Stimulated activated naive B cell treated with anti-CD40 and anti-IgM and Interleukin-4, amounts not matched to agents 10 μg/mL and 1 μg/mL and 100 μg/mL, for 72 hours (primary cell): Measurements from ENCODE around the gene TRMT10C.
"Not testable (repeated sequence)": the region's sequence is repeated elsewhere in the genome, so short reads cannot be mapped to it uniquely, and the experiment has no call there.

ENCODE experiments used
- ATAC-seq, 2 donors: fragments of 150-1000 bp; cut with Tn5 transposase; replicated peaks; 2 replicates each; pipeline ENCODE4 v1.10.0; 2021; ENCODE audit warnings: moderate library complexity in 1 of 2
- DNase-seq: peaks from one replicate; pipeline ENCODE4 v3.0.0; 2021
- H3K27ac Mint-ChIP-seq: one replicate; pipeline ENCODE4 v1.8.0; 2022; ENCODE audit warnings: mild to moderate bottlenecking, mixed read lengths
- H3K27me3 Mint-ChIP-seq, 2 donors: one replicate each; pipeline ENCODE4 v1.8.0; 2022; ENCODE audit warnings: mixed read lengths in 2 of 2
- H3K36me3 Mint-ChIP-seq, 2 donors: one replicate each; pipeline ENCODE4 v1.8.0; 2022; ENCODE audit warnings: mixed read lengths in 2 of 2, mild to moderate bottlenecking in 1 of 2
- H3K4me1 Mint-ChIP-seq, 2 donors: one replicate each; pipeline ENCODE4 v1.8.0; 2022; ENCODE audit warnings: mixed read lengths in 2 of 2, mild to moderate bottlenecking in 1 of 2
- H3K4me3 Mint-ChIP-seq, 2 donors: one replicate each; pipeline ENCODE4 v1.8.0; 2022; ENCODE audit warnings: mild to moderate bottlenecking in 2 of 2, mixed read lengths in 2 of 2, moderate library complexity in 1 of 2
- H3K9me3 Mint-ChIP-seq, 2 donors: one replicate each; pipeline ENCODE4 v1.8.0; 2022; ENCODE audit warnings: mixed read lengths in 2 of 2, mild to moderate bottlenecking in 1 of 2

Gene TRMT10C

GRCh38 chr3:101571028-101571895 is 9.6 kb downstream of the TRMT10C start:
- ATAC-seq (no peak), DNase-seq (no peak)
- Mint-ChIP-seq H3K4me3 (no peak overlapping the region), H3K9me3 (no peaks in the 10 kb centered on the region), H3K4me1 (peaks cover 10 to 24% of the 10 kb centered on the region in 2 donors), H3K27ac (no peak overlapping the region), H3K27me3 (no peaks in the 10 kb centered on the region), H3K36me3 (peaks cover 14 to 28% of the 10 kb centered on the region in 2 donors)

DNA sequence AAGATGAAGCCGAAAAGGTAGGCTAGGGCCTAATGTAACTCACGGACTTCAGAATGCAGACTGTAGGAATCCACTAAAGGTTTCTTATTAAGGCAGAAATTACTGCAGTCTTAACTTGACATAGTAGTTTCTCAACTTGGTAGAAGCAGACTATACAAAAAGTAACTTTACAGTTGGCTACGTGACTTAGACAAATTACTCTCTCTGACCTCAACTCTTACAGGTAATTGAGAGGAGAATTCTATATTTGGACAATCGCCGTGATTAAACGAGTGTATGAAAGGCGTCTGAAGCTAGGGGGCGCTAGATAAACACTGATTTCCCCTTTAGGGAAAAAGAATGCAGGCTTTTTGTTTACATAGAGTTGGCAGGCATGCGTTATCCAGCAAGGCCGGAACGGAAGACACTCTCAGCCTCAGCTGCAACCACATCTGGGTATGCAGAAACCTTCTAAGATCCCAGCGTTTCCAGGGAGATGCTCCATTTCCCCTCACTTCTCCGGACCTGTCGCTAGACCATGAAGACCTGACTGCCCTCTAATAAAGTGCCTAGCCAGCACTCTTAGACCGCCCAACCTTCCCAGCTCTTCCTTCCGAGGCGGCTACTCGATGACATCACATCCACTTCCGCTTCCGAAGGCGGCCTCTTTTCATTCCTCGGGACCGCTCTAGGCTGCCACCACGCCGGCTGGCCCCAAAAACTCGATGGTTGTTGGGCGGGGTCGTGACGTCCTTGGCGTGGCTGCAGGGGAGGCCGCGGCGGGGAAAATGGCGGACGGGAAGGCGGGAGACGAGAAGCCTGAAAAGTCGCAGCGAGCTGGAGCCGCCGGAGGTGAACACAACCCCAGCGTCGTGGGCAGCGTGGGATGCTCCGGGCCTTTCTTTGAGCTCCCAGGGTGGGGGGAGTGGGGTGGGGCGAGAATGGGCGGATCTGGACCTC is 12.1 kb downstream of the TRMT10C start, which contains the start of gene PCNP:
TSS of gene PCNP (plus strand) at position 732 of the 939 bp plus-strand sequence. CDS start at position 768, 36 bp downstream.
- ATAC-seq, result peak; percentile 90 to 91
- Mint-ChIP-seq H3K27ac (peak within 1 kb of the TSS; percentile 97), H3K4me1 (peaks cover 15 to 41% of the 10 kb centered on the region in 2 donors), H3K36me3 (peaks cover 6 to 9% of the 10 kb centered on the region in 2 donors), H3K9me3 (no peaks in the 10 kb centered on the region), H3K27me3 (no peaks in the 10 kb centered on the region), H3K4me3 (peak within 1 kb of the TSS; percentile 91 to 99)
- peak; percentile 99 for DNase-seq

GRCh38 chr3:101574388-101575112 is 12.9 kb downstream of the TRMT10C start:
- H3K36me3 Mint-ChIP-seq, result peaks cover 8 to 9% of the 10 kb centered on the region in 2 donors
- peak overlapping the region; percentile 97 for H3K27ac Mint-ChIP-seq
- peak; percentile 64 to 65 for ATAC-seq
- peaks cover 17 to 40% of the 10 kb centered on the region in 2 donors for H3K4me1 Mint-ChIP-seq
- H3K27me3 Mint-ChIP-seq, result no peaks in the 10 kb centered on the region
- H3K4me3 Mint-ChIP-seq, result peak overlapping the region; percentile 91 to 99
- DNase-seq, result peak; percentile 49
- H3K9me3 Mint-ChIP-seq, result no peaks in the 10 kb centered on the region

DNA sequence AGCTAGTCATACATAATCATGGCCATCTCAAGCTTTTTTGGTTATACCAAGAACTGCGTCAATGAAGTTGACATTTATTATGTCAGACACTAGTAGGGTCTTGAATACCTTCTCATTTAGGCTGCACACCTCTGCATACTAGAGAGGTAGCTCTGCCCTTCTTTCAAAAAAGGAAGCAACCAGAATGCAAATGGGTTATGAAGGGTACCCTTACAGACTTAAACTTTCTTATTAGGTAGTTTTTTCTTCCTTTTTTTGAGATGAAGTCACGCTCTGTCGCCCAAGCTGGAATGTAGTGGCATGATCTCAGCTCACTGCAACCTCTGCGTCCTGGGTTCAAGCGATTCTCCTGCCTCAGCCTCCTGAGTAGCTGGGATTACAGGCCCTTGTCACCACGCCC is 15.6 kb downstream of the TRMT10C start:
- no peak overlapping the region for H3K4me3 Mint-ChIP-seq
- peaks cover 19 to 45% of the 10 kb centered on the region in 2 donors for H3K4me1 Mint-ChIP-seq

DNA sequence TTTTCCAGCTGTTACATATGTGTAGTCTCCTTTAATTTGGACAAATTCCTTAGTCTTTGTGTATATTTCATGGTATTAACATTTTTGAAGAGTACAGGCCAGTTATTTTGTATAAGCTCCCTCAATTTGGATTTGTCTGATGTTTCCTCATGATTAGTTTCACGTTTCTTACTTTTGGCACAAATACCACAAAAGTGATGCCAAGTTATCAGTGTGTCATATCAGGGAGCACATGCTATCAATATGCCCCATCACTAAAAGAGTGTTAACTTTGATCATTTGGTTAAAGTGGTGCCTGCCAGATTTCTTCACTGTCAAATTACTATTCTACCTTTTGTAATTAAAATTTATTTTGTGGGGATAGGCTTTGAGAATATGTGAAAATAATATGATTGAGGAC is 26.9 kb downstream of the TRMT10C start:
- Mint-ChIP-seq H3K4me1 (peaks cover 6 to 17% of the 10 kb centered on the region in 2 donors), H3K36me3 (peaks cover 19 to 43% of the 10 kb centered on the region in 2 donors), H3K4me3 (no peak overlapping the region), H3K27me3 (no peaks in the 10 kb centered on the region), H3K27ac (no peak overlapping the region), H3K9me3 (no peaks in the 10 kb centered on the region)
- DNase-seq (no peak), ATAC-seq (no peak)

More for the DNA sequence above, 15.6 kb downstream of the TRMT10C start:
- no peak for DNase-seq
- H3K9me3 Mint-ChIP-seq, result no peaks in the 10 kb centered on the region
- ATAC-seq, result no peak
- H3K27ac Mint-ChIP-seq, result peak overlapping the region; percentile 14
- peaks cover 14 to 17% of the 10 kb centered on the region in 2 donors for H3K36me3 Mint-ChIP-seq
- no peaks in the 10 kb centered on the region for H3K27me3 Mint-ChIP-seq

GRCh38 chr3:101591071-101591470 is 29.4 kb downstream of the TRMT10C start:
- no peak overlapping the region for H3K4me3 Mint-ChIP-seq
- no peaks in the 10 kb centered on the region for H3K9me3 Mint-ChIP-seq
- peaks cover 4 to 8% of the 10 kb centered on the region in 2 donors for H3K4me1 Mint-ChIP-seq
- no peak for DNase-seq
- no peak for ATAC-seq
- H3K27ac Mint-ChIP-seq, result no peak overlapping the region
- peaks cover 17 to 36% of the 10 kb centered on the region in 2 donors for H3K36me3 Mint-ChIP-seq
- H3K27me3 Mint-ChIP-seq, result no peaks in the 10 kb centered on the region

GRCh38 chr3:101602731-101603130 is 41.1 kb downstream of the TRMT10C start:
- Mint-ChIP-seq H3K4me1 (no peaks in the 10 kb centered on the region), H3K4me3 (no peak overlapping the region), H3K27me3 (no peaks in the 10 kb centered on the region), H3K9me3 (no peaks in the 10 kb centered on the region), H3K27ac (no peak overlapping the region), H3K36me3 (peaks cover 7 to 28% of the 10 kb centered on the region in 2 donors)
- DNase-seq, result no peak
- ATAC-seq, result no peak

DNA sequence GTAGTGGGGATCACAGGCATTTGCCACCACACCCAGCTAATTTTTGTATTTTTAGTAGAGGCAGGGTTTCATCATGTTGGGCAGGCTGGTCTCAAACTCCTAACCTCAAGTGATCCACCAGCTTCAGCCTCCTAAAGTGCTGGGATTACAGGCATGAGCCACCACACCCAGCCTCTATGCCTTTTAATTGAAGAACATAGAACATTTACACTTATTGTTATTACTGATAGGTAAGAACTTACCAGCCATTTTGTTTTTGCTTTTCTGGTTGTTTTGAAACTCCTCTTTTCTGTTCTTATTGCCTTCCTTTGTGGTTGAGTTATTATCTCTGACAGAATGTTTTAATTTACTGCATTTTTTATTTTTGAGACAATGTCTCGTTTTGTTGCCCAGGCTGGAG is 41.5 kb downstream of the TRMT10C start:
- H3K4me3 Mint-ChIP-seq, result no peak overlapping the region
- ATAC-seq (no peak), DNase-seq (no peak)
- H3K27ac Mint-ChIP-seq, result no peak overlapping the region
- no peaks in the 10 kb centered on the region for H3K27me3 Mint-ChIP-seq
- H3K4me1 Mint-ChIP-seq, result no peaks in the 10 kb centered on the region
- no peaks in the 10 kb centered on the region for H3K9me3 Mint-ChIP-seq
- peaks cover 7 to 28% of the 10 kb centered on the region in 2 donors for H3K36me3 Mint-ChIP-seq

DNA sequence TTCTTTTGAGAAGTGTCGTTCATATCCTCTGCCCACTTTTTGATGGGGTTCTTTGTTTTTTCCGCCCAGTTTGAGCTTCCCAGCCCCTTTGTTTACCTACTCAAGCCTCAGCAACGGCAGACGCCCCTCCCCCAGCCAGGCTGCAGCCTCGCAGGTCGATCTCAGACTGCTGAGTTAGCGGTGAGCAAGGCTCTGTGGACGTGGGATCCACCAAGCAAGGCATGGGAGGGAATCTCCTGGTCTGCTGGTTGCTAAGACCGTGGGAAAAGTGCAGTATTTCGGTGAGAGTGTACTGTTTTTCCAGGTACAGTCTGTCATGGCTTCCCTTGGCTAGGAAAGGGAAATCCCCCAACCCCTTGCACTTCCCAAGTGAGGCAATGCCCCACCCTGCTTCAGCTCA is 43.7 kb downstream of the TRMT10C start:
- H3K36me3 Mint-ChIP-seq, result peaks cover 5 to 17% of the 10 kb centered on the region in 2 donors

GRCh38 chr3:101611023-101611422 is 49.4 kb downstream of the TRMT10C start:
- no peaks in the 10 kb centered on the region for H3K27me3 Mint-ChIP-seq
- H3K36me3 Mint-ChIP-seq, result no peaks in the 10 kb centered on the region
- no peak overlapping the region for H3K4me3 Mint-ChIP-seq
- H3K27ac Mint-ChIP-seq, result no peak overlapping the region
- H3K9me3 Mint-ChIP-seq, result no peaks in the 10 kb centered on the region
- peaks cover 6 to 10% of the 10 kb centered on the region in 2 donors for H3K4me1 Mint-ChIP-seq
- ATAC-seq, result no peak
- DNase-seq, result no peak

More for the DNA sequence above, 43.7 kb downstream of the TRMT10C start:
- H3K4me1 Mint-ChIP-seq, ATAC-seq, DNase-seq, H3K27ac Mint-ChIP-seq, H3K27me3 Mint-ChIP-seq, H3K4me3 Mint-ChIP-seq, H3K9me3 Mint-ChIP-seq: not testable (repeated sequence)

GRCh38 chr3:101613014-101613413 is 51.3 kb downstream of the TRMT10C start:
- H3K27me3 Mint-ChIP-seq, ATAC-seq, DNase-seq, H3K36me3 Mint-ChIP-seq, H3K9me3 Mint-ChIP-seq, H3K4me1 Mint-ChIP-seq, H3K4me3 Mint-ChIP-seq: not testable (repeated sequence)
- peak overlapping the region; percentile 56 for H3K27ac Mint-ChIP-seq

DNA sequence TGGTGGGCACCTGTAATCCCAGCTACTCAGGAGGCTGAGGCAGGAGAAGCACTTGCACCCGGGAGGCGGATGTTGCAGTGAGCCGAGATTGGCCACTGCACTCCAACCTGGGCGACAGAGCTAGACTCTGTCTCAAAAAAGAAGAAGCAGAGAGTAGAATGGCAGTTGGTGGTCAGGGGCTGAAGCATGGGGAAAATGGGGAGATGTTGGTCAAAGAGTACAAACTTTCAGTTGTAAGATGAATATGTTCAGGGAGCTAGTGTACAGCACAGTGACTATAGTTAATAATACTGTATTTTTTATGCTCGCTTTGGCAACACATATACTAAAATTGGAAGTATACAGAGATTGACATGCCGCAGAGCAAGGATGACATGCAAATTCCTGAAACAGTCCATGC is 53.9 kb downstream of the TRMT10C start:
- Mint-ChIP-seq H3K27ac (peak overlapping the region; percentile 56), H3K27me3 (no peaks in the 10 kb centered on the region), H3K36me3 (peaks cover 5% of the 10 kb centered on the region in 2 donors), H3K4me1 (peaks cover 6 to 10% of the 10 kb centered on the region in 2 donors), H3K9me3 (peaks cover 0 to 3% of the 10 kb centered on the region in 2 donors), H3K4me3 (no peak overlapping the region)
- ATAC-seq (no peak), DNase-seq (no peak)
